ENCODE data around the gene CENPS. TPM values are rescaled to one million over a fixed set of nuclear protein-coding genes. Genes with fewer than 3 reads are reported as not detected.

CENPS gene
- total RNA-seq, 1 donor from 2014 or later = 14.1 TPM

- Mint-ChIP-seq H3K9me3 (ENCODE audit: unreplicated experiment) (no peaks in the 10 kb centered on the region), H3K27me3 (ENCODE audit: unreplicated experiment) (no peaks in the 10 kb centered on the region), H3K4me3 (ENCODE audit: unreplicated experiment) (no peak overlapping the region), H3K4me1 (ENCODE audit: unreplicated experiment) (peaks cover 13% of the 10 kb centered on the region), H3K27ac (ENCODE audit: unreplicated experiment) (no peak overlapping the region), H3K36me3 (ENCODE audit: unreplicated experiment) (no peaks in the 10 kb centered on the region)
- DNase-seq (ENCODE audit: extremely low spot score, unreplicated experiment) = no peak
- TF ChIP-seq, protein P1, sequence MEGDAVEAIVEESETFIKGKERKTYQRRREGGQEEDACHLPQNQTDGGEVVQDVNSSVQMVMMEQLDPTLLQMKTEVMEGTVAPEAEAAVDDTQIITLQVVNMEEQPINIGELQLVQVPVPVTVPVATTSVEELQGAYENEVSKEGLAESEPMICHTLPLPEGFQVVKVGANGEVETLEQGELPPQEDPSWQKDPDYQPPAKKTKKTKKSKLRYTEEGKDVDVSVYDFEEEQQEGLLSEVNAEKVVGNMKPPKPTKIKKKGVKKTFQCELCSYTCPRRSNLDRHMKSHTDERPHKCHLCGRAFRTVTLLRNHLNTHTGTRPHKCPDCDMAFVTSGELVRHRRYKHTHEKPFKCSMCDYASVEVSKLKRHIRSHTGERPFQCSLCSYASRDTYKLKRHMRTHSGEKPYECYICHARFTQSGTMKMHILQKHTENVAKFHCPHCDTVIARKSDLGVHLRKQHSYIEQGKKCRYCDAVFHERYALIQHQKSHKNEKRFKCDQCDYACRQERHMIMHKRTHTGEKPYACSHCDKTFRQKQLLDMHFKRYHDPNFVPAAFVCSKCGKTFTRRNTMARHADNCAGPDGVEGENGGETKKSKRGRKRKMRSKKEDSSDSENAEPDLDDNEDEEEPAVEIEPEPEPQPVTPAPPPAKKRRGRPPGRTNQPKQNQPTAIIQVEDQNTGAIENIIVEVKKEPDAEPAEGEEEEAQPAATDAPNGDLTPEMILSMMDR (IDR thresholded peaks at IDR 0.05) = no peak
These were observed 4.4 kb downstream of the CENPS start for GRCh38 chr1:10434590-10434989.

DNA sequence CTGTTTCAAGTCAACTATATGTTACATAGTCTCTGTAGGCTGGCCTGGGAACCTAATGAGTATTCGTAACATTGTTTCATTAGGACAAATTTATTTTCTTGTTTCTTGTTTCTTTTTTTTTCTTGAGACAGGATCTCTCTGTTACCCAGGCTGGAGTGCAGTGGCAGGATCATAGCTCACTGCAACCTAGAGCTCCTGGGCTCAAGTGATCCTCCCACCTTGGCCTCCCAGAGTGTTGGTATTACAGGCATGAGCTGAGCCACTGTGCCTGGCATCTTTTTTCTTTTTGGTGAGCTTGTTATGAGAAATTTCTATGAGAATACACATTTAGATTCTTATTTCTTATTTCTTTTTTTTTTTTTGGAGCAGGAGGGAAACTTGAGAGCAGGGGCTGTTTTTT is 6.8 kb downstream of the CENPS start:
- Mint-ChIP-seq H3K9me3 (ENCODE audit: unreplicated experiment) (no peaks in the 10 kb centered on the region), H3K27me3 (ENCODE audit: unreplicated experiment) (no peaks in the 10 kb centered on the region), H3K4me1 (ENCODE audit: unreplicated experiment) (no peaks in the 10 kb centered on the region), H3K36me3 (ENCODE audit: unreplicated experiment) (peaks cover under 1% of the 10 kb centered on the region), H3K4me3 (ENCODE audit: unreplicated experiment) (no peak overlapping the region), H3K27ac (ENCODE audit: unreplicated experiment) (no peak overlapping the region)
- TF ChIP-seq, protein P1 (IDR thresholded peaks at IDR 0.05) = no peak
- DNase-seq (ENCODE audit: extremely low spot score, unreplicated experiment) = no peak

- peaks cover 2% of the 10 kb centered on the region for H3K36me3 Mint-ChIP-seq (ENCODE audit: unreplicated experiment)
- no peak overlapping the region for H3K4me3 Mint-ChIP-seq (ENCODE audit: unreplicated experiment)
- H3K4me1 Mint-ChIP-seq (ENCODE audit: unreplicated experiment) = no peaks in the 10 kb centered on the region
- H3K27ac Mint-ChIP-seq (ENCODE audit: unreplicated experiment) = no peak overlapping the region
- DNase-seq (ENCODE audit: extremely low spot score, unreplicated experiment) = no peak
- H3K9me3 Mint-ChIP-seq (ENCODE audit: unreplicated experiment) = no peaks in the 10 kb centered on the region
- TF ChIP-seq, protein P1 (IDR thresholded peaks at IDR 0.05) = no peak
- H3K27me3 Mint-ChIP-seq (ENCODE audit: unreplicated experiment) = no peaks in the 10 kb centered on the region
These were observed 8.5 kb downstream of the CENPS start for GRCh38 chr1:10438677-10439163.

DNA sequence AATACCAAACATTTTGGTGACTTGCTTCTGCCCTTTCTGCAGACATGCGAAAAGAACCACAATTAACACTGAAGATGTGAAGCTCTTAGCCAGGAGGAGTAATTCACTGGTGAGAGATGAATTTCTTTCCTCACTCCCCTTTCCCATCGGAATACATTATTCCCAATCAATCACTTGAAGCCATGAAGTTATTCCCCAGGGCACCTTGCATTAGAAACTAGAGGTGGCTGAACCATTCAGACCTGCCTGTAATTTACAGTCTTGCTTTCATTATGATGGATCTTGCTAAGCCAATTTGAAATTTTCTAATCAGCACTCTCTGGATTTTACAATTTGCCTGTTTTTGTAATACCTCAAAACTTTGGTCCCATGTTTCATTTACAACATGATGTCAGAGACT is 10.1 kb downstream of the CENPS start:
- H3K27ac Mint-ChIP-seq (ENCODE audit: unreplicated experiment) = no peak overlapping the region
- no peak overlapping the region for H3K4me3 Mint-ChIP-seq (ENCODE audit: unreplicated experiment)
- H3K27me3 Mint-ChIP-seq (ENCODE audit: unreplicated experiment) = no peaks in the 10 kb centered on the region
- H3K36me3 Mint-ChIP-seq (ENCODE audit: unreplicated experiment) = peaks cover 2% of the 10 kb centered on the region
- TF ChIP-seq, protein P1 (IDR thresholded peaks at IDR 0.05) = no peak
- no peaks in the 10 kb centered on the region for H3K9me3 Mint-ChIP-seq (ENCODE audit: unreplicated experiment)
- no peaks in the 10 kb centered on the region for H3K4me1 Mint-ChIP-seq (ENCODE audit: unreplicated experiment)
- DNase-seq (ENCODE audit: extremely low spot score, unreplicated experiment) = no peak

GRCh38 chr1:10440794-10441193 is 10.6 kb downstream of the CENPS start:
- H3K36me3 Mint-ChIP-seq (ENCODE audit: unreplicated experiment) = peaks cover 2% of the 10 kb centered on the region
- DNase-seq (ENCODE audit: extremely low spot score, unreplicated experiment) = no peak
- H3K9me3 Mint-ChIP-seq (ENCODE audit: unreplicated experiment) = no peaks in the 10 kb centered on the region
- H3K4me3 Mint-ChIP-seq (ENCODE audit: unreplicated experiment) = no peak overlapping the region
- no peak overlapping the region for H3K27ac Mint-ChIP-seq (ENCODE audit: unreplicated experiment)
- H3K27me3 Mint-ChIP-seq (ENCODE audit: unreplicated experiment) = no peaks in the 10 kb centered on the region
- TF ChIP-seq, protein P1 (IDR thresholded peaks at IDR 0.05) = no peak
- H3K4me1 Mint-ChIP-seq (ENCODE audit: unreplicated experiment) = no peaks in the 10 kb centered on the region
